Thyroid gland (tissue), 4 donors: ENCODE results near the gene UNCX.

Experiments used
- POLR2A ChIP-seq, 2 donors: fragments of 450-650 bp; IDR thresholded peaks; one replicate each; pipeline ENCODE4 v1.6.1; 2017; ENCODE audit warnings: antibody characterized with exemption in 2 of 2, mild to moderate bottlenecking in 2 of 2, moderate library complexity in 1 of 2
- TF ChIP-seq, protein P1 (sequence below), 6 experiments: fragments of 200-600 bp in 3 of 6; fragments of 450-650 bp in 3 of 6; sonication (generic) in 3 of 6; IDR thresholded peaks; one replicate each; pipeline ENCODE4 v1.5.1; 2016 to 2019; ENCODE audit warnings: antibody characterized with exemption in 6 of 6, mild to moderate bottlenecking in 2 of 6, inconsistent platforms in 1 of 6, moderate library complexity in 1 of 6

DNA sequence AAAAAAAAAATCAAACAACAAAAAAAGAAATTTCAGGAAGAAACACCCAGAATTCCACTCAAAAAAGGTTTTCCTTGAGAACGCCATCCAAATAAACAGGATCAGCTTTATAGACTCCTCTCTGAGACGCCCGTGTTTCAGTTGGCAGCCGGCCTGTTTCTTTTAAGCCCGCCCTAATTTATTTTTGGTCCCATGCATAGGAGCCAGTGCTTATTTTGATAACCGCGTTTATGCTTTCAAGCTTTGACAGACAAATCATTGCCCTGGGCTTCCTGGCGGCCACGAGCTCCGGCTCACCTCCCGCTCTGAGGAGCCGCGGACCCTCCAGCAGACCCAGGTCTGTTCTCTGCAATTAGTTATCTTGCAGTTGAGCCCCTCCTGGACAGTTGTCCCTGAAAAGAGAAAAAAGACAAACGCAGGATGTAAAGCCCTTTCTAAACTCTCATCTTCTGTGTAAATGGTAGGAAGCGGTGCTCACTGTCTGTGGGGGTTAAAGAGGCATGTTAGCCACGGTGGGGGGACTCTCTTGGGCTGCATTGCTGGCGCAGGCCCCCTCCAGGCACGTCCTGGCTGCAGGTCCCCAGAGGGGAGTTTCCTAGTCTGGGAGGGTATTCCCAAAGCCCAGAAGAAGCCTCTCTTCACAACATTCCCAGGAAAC, 22.2 kb upstream of the UNCX start:
- TF ChIP-seq, protein P1, sequence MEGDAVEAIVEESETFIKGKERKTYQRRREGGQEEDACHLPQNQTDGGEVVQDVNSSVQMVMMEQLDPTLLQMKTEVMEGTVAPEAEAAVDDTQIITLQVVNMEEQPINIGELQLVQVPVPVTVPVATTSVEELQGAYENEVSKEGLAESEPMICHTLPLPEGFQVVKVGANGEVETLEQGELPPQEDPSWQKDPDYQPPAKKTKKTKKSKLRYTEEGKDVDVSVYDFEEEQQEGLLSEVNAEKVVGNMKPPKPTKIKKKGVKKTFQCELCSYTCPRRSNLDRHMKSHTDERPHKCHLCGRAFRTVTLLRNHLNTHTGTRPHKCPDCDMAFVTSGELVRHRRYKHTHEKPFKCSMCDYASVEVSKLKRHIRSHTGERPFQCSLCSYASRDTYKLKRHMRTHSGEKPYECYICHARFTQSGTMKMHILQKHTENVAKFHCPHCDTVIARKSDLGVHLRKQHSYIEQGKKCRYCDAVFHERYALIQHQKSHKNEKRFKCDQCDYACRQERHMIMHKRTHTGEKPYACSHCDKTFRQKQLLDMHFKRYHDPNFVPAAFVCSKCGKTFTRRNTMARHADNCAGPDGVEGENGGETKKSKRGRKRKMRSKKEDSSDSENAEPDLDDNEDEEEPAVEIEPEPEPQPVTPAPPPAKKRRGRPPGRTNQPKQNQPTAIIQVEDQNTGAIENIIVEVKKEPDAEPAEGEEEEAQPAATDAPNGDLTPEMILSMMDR (IDR thresholded peaks at IDR 0.05): no peak
- TF ChIP-seq POLR2A (IDR thresholded peaks at IDR 0.05): no peak
